Stimulated activated CD8-positive, alpha-beta memory T cell treated with anti-CD3 and anti-CD28 coated beads, Interleukin-4, amount 100 ng/mL, for 24 hours (primary cell): ENCODE results near the gene DENND1A.

Experiments used
- DNase-seq: peaks from one replicate; pipeline ENCODE4 v3.0.0-alpha.2; 2020; ENCODE audit warnings: low read depth

Gene DENND1A

GRCh38 chr9:123389698-123390097 lies 540.2 kb downstream of the DENND1A start:
- DNase-seq = no peak

GRCh38 chr9:123389070-123389469 lies 540.9 kb downstream of the DENND1A start:
- no peak for DNase-seq

DNA sequence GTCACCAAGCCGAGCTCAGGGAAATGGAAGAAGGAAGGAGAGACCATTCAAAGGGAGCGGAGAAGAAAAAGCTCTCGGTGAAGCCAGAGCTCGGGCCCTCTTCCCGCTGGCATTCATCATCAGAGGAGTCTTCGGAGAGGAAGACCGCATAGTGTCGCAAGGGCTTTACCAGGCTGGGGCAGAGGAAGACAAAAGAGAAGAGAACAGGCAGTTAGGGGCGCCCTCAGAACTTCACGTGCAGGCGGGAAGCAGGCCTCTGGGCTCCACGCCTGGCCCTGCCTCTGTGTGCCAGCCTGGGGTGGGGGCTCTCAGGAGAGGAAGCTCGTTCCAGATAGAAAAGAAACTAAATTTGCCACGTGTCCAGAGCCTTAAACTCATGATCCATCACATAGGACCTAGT lies 542.2 kb downstream of the DENND1A start:
- DNase-seq = no peak

DNA sequence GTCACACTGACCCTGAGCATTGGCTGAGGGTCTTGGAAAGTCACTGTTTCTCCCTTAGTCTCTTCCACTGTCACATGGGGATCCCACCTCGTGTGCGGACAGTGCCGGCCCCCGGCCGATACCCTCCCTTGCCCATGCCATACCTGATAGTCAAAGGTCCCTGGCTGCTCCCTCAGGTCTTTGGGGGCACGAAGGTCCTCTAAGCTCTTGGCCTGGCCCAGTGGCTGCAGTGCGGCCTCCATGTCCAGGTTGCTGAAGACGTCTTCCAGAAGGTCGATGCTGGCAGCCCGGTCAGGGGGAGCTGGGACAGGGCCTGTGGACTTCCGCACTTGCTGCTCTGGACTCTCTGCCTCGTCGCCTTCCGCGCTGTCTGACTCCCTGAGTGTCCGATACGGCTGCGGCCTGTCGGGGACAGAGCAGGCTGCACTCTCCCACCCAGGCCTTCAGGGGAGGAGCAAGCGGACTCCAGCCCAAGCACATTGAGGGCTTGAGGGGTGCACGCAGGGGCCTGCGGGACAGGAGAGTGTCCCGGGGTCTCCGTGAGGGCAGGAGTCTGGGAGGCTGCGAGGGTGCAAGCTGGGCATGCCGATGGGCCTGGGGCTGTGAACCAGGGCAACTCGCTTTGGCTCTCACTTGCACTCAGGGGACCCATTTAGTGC lies 546.3 kb downstream of the DENND1A start:
- DNase-seq = no peak

DNA sequence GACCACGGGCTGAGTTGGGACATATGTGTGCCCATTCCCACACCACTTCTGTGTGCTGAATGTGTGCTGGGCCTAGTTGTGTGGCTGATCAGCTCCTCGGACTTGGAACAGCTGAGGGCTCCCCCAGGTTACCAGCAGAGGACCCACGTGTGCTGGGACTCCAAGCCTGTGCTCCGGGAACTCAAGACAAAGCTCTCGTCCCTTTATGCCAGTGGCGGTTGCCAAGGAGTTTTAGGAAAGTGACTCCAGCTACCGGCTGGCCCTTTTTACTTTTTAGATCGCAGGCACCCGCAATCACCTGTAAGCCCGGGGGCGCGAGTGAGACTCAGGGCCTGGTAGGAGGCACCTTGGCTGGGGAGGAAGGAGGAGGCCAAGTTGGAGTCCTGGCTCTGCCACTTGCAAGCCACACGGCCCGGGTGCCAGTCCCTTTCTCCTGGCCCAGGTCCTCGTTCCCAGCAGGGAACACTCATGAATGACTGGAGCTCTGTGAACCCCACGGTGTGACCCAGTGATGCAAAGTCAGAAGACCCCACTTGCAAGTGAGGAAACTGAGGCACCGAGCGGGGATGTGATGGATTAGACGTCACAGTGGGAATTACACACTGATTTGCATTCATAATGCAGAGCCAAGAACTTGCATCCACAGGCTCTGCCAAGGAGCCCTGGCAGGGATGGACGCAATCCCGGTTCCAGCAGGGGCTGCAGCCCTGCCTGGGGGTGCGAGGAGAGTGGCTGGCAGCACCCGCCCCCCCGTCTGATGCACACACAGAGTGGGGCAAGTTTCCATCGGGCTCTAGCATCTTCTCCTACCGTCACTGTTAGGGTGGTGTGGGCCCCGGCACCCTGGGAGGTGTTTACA lies 547.0 kb downstream of the DENND1A start:
- no peak for DNase-seq

GRCh38 chr9:123380852-123381705 lies 548.8 kb downstream of the DENND1A start:
- no peak for DNase-seq

DNA sequence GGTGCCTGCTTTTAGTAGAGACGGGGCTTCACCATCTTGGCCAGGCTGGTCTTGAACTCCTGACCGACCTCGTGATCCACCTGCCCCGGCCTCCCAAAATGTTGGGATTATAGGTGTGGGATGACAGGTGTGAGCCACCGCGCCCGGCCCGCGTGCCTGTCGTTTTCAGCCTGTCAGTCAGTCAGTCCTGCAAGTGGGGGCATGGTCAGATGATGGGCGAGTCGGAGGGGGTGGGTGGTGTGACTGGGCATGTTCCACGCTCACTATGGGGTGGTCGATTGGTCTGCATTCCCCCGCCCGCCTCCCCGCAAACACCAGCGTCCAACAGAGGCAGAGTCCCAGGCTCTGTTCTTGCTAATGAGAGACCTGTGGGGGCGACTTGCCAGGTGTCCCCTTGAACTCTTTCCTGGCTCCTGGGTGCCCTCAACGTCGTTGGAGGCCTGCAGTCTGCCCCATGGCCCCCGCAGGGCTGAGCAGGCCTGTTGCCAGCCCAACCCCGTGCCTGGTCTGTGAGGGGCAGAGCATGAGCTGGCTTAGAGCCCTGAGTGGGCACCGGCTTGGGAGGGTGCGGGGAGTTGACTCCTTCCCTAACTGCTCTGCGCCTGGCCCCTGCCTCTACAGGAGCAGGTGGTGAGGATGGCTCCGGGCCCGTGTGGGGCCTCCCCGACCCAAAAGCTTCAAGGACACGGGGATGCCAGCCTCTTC lies 550.8 kb downstream of the DENND1A start:
- DNase-seq = no peak

DNA sequence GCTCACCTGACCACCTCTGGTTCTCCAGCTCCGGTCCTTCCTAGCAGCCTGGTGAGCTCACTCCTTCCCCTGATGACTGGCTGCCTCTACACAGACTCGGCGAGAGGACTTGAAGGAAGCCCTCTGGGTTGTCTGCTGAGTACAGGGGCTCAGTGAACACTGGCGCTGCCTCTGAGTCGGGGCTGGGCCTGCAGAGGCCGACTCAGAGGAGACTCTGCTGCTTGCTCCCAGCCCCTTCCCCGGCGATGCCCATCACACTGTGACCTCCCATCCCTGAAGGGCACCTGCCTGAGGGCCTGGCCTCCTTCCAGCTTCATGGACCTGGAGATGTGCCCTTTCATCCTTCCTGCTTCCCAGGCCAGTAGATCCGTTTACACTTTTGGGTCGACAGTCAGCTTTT lies 551.9 kb downstream of the DENND1A start:
- no peak for DNase-seq

GRCh38 chr9:123377211-123377971 lies 552.5 kb downstream of the DENND1A start:
- DNase-seq = no peak

DNA sequence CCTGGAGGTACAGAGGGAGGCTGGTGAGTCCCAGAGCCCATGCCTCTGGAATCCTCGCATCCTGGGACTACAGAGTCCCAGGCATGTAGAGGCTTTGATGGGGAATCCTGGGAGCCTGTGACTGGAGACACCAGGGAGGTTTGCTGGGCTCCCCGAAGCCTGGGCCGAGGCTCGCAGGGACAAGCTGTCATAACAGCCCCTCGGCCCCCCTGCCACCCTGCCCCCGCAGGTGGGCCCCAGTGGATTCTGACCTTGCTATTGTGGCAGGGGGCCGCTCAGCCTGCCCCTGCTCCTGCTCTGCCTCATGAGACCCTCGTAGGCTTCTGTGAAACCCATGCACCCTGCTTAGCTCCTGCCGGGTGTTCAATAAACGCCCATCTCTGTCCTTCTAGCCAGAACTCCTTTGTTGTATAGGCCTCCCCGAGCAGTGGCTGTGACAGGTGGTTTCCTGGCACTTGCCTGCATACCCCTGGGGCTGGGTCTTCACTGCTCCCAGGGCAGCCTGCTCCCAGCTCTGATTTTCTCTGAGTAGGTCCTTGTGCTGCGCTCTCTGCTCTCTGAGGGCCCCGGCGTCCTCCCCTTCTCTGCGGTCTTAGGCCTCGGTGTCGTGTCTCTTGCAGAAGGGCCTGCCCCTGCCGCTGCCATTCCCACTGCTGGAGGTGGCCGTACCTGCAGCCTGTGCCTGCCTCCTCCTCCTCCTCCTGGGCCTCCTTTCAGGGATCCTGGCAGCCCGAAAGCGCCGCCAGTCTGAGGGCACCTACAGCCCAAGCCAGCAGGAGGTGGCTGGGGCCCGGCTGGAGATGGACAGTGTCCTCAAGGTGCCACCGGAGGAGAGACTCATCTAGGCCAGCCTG lies 553.5 kb downstream of the DENND1A start:
- DNase-seq = no peak

DNA sequence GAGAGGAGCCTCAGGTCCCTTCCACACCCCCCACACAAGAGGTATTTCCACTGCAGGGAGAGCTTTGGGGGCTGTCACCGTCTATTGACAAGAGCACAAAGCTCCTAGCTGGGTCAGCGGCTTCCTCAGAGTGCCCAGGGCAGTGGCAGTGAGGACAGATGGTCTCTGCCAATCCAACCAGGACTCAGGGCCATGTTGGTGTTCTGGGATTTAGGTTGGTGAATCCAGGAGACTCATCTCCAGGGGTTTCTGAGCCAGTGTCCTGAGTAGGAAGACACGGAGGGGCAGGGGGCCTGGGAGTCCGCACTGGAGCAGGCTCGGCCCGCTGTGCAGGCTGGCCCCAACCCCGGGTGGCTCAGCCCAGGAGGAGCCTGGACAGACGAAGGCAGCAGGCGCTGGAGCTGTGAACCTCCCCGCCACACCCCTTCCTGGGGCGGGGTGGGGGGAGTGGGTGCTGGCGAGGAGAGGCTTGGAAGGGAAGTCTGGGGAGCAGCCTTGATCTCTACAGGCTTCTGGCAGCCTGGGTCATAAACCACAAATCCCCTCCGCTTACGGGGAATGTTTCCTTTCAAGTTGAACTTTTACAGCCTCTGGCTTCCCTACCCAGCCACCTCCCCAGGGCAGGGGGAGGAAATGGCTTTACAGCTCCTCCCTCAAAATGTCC lies 554.3 kb downstream of the DENND1A start:
- no peak for DNase-seq

DNA sequence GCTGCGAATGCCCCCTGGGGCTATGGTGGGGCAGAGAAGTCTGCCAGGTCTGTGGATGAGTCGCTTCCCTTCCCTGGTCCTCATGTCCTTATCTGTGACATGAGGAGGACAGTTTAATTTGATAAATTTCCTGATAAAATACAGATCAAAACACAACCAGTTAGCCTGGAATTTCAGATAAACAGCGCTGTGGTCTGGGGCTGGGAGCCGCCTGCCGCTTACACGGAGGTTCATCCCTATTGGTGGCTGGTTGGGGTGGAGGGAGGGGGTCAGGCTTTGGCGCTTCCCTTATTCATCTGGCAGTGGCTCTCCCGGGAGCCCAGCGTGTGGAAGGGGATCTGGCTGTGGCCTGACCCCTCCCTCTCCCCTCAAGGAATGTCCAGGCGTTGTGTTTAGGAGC lies 556.0 kb downstream of the DENND1A start:
- no peak for DNase-seq

DNA sequence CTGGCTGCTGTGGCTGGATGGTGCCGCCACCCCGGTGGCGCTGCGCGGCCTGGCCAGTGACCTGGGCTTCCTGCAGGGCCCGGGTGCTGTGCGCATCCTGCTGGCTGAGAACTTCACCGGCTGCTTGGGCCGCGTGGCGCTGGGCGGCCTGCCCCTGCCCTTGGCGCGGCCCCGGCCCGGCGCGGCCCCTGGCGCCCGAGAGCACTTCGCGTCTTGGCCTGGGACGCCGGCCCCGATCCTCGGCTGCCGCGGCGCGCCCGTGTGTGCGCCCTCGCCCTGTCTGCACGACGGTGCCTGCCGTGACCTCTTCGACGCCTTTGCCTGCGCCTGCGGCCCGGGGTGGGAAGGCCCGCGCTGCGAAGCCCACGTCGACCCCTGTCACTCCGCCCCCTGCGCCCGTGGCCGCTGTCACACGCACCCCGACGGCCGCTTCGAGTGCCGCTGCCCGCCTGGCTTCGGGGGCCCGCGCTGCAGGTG lies 556.4 kb downstream of the DENND1A start:
- DNase-seq = no peak

DNA sequence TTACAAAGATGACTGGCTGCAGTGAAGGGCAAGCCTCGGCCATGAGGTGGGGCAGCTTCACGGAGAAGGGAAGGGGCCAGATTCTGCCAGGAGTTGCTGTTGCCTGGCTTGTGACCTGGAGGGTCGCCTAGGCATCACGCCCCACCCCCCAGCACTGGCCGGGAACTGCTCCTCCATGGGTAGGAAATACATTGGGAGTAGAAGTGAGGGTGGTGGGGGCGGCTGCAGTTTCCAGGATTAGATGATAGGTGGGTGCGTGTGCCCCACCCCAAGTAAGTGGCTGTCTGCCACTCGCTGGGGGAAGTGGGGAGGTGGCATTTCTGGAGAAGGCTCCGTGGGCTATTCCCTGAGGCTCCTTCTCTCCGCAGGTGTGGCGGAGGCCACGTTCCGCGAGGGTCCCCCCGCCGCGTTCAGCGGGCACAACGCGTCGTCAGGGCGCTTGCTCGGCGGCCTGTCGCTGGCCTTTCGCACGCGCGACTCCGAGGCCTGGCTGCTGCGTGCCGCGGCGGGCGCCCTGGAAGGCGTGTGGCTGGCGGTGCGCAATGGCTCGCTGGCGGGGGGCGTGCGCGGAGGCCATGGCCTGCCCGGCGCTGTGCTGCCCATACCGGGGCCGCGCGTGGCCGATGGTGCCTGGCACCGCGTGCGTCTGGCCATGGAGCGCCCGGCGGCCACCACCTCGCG lies 557.0 kb downstream of the DENND1A start:
- DNase-seq = no peak

DNA sequence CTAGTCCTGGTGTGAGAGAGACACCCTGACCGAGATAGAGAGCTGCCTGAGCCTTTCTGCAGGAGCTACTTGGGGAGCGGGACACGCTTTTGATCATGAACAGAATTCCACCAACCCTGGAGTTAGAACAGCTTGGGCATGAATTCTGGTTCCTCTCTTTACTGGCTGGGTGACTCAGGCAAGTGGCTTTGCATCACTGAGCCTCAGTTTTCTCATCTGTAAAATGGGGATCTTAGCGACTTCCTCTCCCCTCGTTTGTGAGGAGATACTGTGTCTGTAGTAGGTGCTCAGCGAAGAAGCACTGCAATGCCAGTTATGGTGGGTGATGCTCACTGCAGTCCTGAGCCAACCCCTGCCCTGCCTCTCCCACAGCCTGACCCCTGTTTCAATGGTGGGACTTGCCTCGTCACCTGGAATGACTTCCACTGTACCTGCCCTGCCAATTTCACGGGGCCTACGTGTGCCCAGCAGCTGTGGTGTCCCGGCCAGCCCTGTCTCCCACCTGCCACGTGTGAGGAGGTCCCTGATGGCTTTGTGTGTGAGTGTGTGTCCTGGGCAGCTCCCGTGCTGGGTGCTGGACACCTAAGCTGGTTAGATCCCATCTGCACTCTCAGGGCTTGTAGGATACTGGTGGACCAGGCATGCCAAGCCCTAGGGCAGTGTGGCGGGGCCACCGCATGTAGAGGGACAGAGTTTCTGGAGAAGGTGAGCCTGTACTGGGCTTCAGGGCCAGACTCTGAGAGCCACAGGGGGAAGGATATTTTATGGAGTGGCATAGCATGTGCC lies 557.9 kb downstream of the DENND1A start:
- DNase-seq = no peak

- DNase-seq = no peak
Measured at GRCh38 chr9:123371228-123371584, 558.7 kb downstream of the DENND1A start.

- no peak for DNase-seq
Measured at GRCh38 chr9:123370526-123371227, 559.2 kb downstream of the DENND1A start.

- no peak for DNase-seq
Measured at GRCh38 chr9:123370108-123370507, 559.8 kb downstream of the DENND1A start.
